ENCODE results near the gene NBL1. TPM values are rescaled to one million over a fixed set of nuclear protein-coding genes. Genes with fewer than 3 reads are reported as not detected.
A peak's percentile ranks its signal among the peaks of the same experiment; 100 is the strongest.

NBL1 gene
- 10.9 and 11.7 TPM in 2 replicates for total RNA-seq (2014; rRNA removed; shearing (Covaris generic))

GRCh38 chr1:19643602-19644394 lies at the start of gene NBL1:
TSS of gene NBL1 (plus strand) at chr1:19644311. CDS start at chr1:19655031, 10,720 bp downstream.
- no peak for DNase-seq (ENCODE audit: low spot score)

DNA sequence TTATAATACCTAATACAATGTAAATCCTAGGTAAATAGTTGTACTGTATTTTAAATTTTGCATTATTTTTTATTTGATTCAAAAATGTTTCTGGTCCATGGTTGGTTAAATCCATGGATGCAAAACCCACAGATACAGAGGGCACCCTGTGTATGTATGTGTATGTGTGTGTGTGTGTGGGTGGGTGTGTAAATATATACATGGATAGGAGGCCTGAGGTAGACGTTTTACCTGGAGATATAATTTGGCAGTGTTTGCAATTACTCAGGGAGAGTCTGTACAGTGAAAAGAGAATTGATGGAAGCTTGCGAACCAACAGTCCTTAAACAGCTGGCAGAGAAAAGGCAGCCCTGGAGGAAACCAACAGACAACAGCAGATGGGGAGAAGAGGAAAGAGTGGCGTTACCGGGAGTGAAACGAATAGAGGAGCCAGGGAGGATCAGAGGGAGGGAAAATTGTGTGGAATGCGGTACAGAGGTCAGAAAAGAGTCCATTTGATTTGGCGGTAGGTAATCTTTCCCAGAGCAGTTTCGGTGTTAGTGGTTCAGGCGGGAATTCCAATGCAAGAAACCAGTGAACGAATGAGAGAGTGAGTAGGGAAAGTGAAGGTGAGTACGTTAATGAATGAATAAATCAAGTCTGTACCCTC lies 47.9 kb upstream of the NBL1 start:
- DNase-seq (ENCODE audit: low spot score) = no peak

GRCh38 chr1:19596714-19597495 lies 47.2 kb upstream of the NBL1 start:
- DNase-seq (ENCODE audit: low spot score) = peak; percentile 93

GRCh38 chr1:19597496-19598309 lies 46.4 kb upstream of the NBL1 start:
- peak; percentile 11 for DNase-seq (ENCODE audit: low spot score)

- DNase-seq (ENCODE audit: low spot score) = no peak
Observed at GRCh38 chr1:19599810-19600209, 44.3 kb upstream of the NBL1 start.

- no peak for DNase-seq (ENCODE audit: low spot score)
Observed at GRCh38 chr1:19602486-19602885, 41.6 kb upstream of the NBL1 start.

GRCh38 chr1:19605967-19606366 lies 38.1 kb upstream of the NBL1 start:
- no peak for DNase-seq (ENCODE audit: low spot score)

- no peak for DNase-seq (ENCODE audit: low spot score)
Observed at GRCh38 chr1:19606817-19607642, 37.1 kb upstream of the NBL1 start.

- no peak for DNase-seq (ENCODE audit: low spot score)
Observed at GRCh38 chr1:19608232-19608631, 35.9 kb upstream of the NBL1 start.

GRCh38 chr1:19610282-19610981 lies 33.7 kb upstream of the NBL1 start:
- DNase-seq (ENCODE audit: low spot score) = no peak

DNA sequence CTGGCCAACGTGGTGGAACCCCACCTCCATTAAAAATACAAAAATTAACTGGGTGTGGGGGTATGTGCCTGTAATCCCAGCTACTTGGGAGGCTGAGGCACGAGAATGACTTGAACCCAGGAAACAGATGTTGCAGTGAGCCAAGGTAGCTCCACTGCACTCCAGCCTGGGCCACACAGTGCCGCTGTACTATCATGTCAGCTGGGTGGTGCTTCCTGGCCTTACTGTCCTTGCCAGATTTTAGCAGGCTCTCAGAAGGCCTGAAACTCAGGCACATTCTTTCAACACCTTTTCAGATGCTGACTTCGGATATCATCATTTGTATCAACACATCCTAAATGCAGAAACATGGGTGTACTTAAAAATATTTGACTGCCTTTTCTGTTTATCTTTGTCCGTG lies 31.6 kb upstream of the NBL1 start:
- DNase-seq (ENCODE audit: low spot score) = no peak

GRCh38 chr1:19613171-19613703 lies 30.9 kb upstream of the NBL1 start:
- DNase-seq (ENCODE audit: low spot score) = no peak

DNA sequence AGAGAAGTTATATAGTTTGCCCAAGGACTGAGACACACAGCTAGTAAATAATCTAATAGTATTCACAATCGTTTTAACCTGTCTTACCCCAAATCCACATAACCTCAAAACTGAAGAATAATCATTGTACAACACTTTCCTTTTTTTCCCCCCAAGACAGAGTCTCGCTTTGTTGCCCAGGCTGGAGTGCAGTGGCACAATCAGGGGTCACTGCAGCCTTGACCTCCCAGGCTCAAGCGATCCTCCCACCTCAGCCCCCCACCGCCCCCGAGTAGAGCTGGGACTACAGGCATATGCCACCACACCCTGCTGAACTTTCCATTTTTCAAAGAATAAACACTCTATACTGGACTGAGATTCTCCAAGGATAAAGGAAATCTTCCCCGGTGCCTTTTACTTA lies 28.7 kb upstream of the NBL1 start:
- DNase-seq (ENCODE audit: low spot score) = no peak

GRCh38 chr1:19616489-19616888 lies 27.6 kb upstream of the NBL1 start:
- DNase-seq (ENCODE audit: low spot score) = no peak

DNA sequence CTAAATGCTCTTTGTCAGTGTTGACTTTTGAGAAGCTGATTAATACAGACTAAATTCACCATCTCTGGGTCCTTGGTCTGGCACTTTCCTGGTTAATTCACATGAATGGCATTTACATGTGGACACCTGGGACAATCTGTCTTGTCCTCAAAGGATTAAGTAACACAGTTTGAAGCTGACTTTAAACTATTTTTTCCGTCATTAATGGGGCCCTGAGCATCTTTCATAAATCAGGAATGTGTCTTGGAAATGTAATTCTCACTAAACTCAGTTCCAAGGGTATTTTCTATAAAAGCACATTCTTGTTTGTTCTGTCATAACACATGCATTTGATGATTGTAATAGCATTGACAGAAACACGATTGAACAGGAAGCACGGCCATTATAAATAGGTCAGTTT lies 26.7 kb upstream of the NBL1 start:
- no peak for DNase-seq (ENCODE audit: low spot score)

- DNase-seq (ENCODE audit: low spot score) = no peak
Observed at GRCh38 chr1:19618428-19618827, 25.7 kb upstream of the NBL1 start.

GRCh38 chr1:19619697-19620384 lies 24.3 kb upstream of the NBL1 start:
- DNase-seq (ENCODE audit: low spot score) = no peak

- DNase-seq (ENCODE audit: low spot score) = no peak
Observed at GRCh38 chr1:19620786-19621185, 23.3 kb upstream of the NBL1 start.

- DNase-seq (ENCODE audit: low spot score) = no peak
Observed at GRCh38 chr1:19621274-19621950, 22.7 kb upstream of the NBL1 start.

All from A172 (cell line).